ENCODE results near the gene SSBP3. TPM values are rescaled to one million over a fixed set of nuclear protein-coding genes. Genes with fewer than 3 reads are reported as not detected.

SSBP3 gene
- total RNA-seq, 2 donors from 2014 or later = 63.8 to 76.5 TPM

GRCh38 chr1:54292002-54292911, 113.9 kb downstream of the SSBP3 start:
- Histone ChIP-seq H3K36me3 (no peaks in the 10 kb centered on the region), H3K9me3 (no peaks in the 10 kb centered on the region), H3K27ac (no peak overlapping the region), H3K9ac (ENCODE audit: low read depth in 2 of 2, low read length in 2 of 2) (no peak overlapping the region), H3K4me1 (peaks cover 27% of the 10 kb centered on the region), H3K4me3 (no peak overlapping the region), H3K27me3 (no peaks in the 10 kb centered on the region)
- no peak for DNase-seq
- intact Hi-C loops (cut with DNase I) = no loop called here
- no peak for TF ChIP-seq CTCF (IDR thresholded peaks at IDR 0.05)

GRCh38 chr1:54291276-54292001, 114.8 kb downstream of the SSBP3 start:
- Histone ChIP-seq H3K36me3 (no peaks in the 10 kb centered on the region), H3K4me1 (peaks cover 31% of the 10 kb centered on the region), H3K27me3 (no peaks in the 10 kb centered on the region), H3K9ac (ENCODE audit: low read depth in 2 of 2, low read length in 2 of 2) (no peak overlapping the region), H3K4me3 (no peak overlapping the region), H3K27ac (no peak overlapping the region), H3K9me3 (no peaks in the 10 kb centered on the region)
- TF ChIP-seq CTCF (IDR thresholded peaks at IDR 0.05) = no peak
- intact Hi-C loops (cut with DNase I) = no loop called here
- DNase-seq = no peak

GRCh38 chr1:54290506-54291184, 115.5 kb downstream of the SSBP3 start:
- no peak for TF ChIP-seq CTCF (IDR thresholded peaks at IDR 0.05)
- Histone ChIP-seq H3K27me3 (no peaks in the 10 kb centered on the region), H3K9ac (ENCODE audit: low read depth in 2 of 2, low read length in 2 of 2) (peak overlapping the region in 1 of 2 donors; percentile 27), H3K9me3 (no peaks in the 10 kb centered on the region), H3K4me3 (no peak overlapping the region), H3K27ac (no peak overlapping the region), H3K36me3 (no peaks in the 10 kb centered on the region), H3K4me1 (peaks cover 34% of the 10 kb centered on the region)
- no peak for DNase-seq
- intact Hi-C loops (cut with DNase I) = no loop called here

GRCh38 chr1:54289712-54290233, 116.4 kb downstream of the SSBP3 start:
- peaks cover 34% of the 10 kb centered on the region for H3K4me1 ChIP-seq
- intact Hi-C loops (cut with DNase I) = no loop called here
- no peaks in the 10 kb centered on the region for H3K36me3 ChIP-seq

More at GRCh38 chr1:54289712-54290233, 116.4 kb downstream of the SSBP3 start:
- Histone ChIP-seq H3K27ac (peak overlapping the region; percentile 36), H3K4me3 (no peak overlapping the region), H3K27me3 (no peaks in the 10 kb centered on the region), H3K9me3 (no peaks in the 10 kb centered on the region), H3K9ac (ENCODE audit: low read depth in 2 of 2, low read length in 2 of 2) (no peak overlapping the region)
- no peak for DNase-seq
- TF ChIP-seq CTCF (IDR thresholded peaks at IDR 0.05) = no peak
